Esophagus muscularis mucosa (tissue), 3 donors: ENCODE results near the gene DDX5.

Experiments
- POLR2AphosphoS5 ChIP-seq, 2 donors: sonication (generic); formaldehyde crosslinking; IDR thresholded peaks; one replicate each; pipeline ENCODE4 v1.6.1; 2017; ENCODE audit warnings: antibody characterized with exemption in 2 of 2
- TF ChIP-seq, protein P1 (sequence below), 3 experiments: fragments of 200-600 bp in 2 of 3; fragments of 450-650 bp in 1 of 3; sonication (generic) in 2 of 3; IDR thresholded peaks; one replicate each; pipeline ENCODE4 v1.5.1; 2017 to 2019; ENCODE audit warnings: antibody characterized with exemption in 3 of 3, mild to moderate bottlenecking in 2 of 3, moderate library complexity in 1 of 3

DNA sequence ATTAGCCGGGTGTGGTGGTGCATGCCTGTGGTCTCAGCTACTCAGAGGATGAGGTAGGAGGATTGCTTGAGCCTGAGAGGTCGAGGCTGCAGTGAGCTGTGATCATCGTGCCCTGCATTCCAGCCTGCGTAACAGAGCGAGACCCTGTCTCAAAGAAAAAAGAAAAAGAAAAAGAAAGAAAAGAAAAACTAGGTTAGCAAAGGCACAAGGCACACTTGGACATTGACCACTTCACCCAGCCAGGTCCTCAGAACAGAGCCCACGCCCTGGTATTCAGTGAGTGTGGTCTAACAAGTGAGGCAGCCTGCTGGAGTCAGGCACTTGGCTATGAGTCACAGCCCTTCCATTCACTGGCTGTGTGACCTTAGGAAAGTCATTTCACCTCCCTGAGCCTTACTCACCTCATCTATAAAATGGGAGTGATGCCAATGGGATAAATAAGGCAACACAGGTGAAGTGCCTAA, 46.8 kb downstream of the DDX5 start:
- TF ChIP-seq, protein P1, sequence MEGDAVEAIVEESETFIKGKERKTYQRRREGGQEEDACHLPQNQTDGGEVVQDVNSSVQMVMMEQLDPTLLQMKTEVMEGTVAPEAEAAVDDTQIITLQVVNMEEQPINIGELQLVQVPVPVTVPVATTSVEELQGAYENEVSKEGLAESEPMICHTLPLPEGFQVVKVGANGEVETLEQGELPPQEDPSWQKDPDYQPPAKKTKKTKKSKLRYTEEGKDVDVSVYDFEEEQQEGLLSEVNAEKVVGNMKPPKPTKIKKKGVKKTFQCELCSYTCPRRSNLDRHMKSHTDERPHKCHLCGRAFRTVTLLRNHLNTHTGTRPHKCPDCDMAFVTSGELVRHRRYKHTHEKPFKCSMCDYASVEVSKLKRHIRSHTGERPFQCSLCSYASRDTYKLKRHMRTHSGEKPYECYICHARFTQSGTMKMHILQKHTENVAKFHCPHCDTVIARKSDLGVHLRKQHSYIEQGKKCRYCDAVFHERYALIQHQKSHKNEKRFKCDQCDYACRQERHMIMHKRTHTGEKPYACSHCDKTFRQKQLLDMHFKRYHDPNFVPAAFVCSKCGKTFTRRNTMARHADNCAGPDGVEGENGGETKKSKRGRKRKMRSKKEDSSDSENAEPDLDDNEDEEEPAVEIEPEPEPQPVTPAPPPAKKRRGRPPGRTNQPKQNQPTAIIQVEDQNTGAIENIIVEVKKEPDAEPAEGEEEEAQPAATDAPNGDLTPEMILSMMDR (IDR thresholded peaks at IDR 0.05) = no peak
- no peak for TF ChIP-seq POLR2AphosphoS5 (IDR thresholded peaks at IDR 0.05)
